WI38 (cell line): ENCODE data around the gene PLPPR5.
"Not testable (repeated sequence)": the region's sequence is repeated elsewhere in the genome, so short reads cannot be mapped to it uniquely, and the experiment has no call there.

Experiments used
- H3K4me3 ChIP-seq: 2 replicates; pipeline ENCODE4 v1.5.1; 2011; ENCODE audit warnings: low read depth, mild to moderate bottlenecking, control low read depth, low read length
- CTCF ChIP-seq: IDR thresholded peaks from 2 replicates; pipeline ENCODE4 v1.5.1; 2012; ENCODE audit warnings: low read depth, mild to moderate bottlenecking, control low read depth, low read length

Gene PLPPR5

GRCh38 chr1:98884864-98885263 lies 119.8 kb downstream of the PLPPR5 start:
- no peak overlapping the region for H3K4me3 ChIP-seq
- TF ChIP-seq CTCF, result no peak

- TF ChIP-seq CTCF, result no peak
- no peak overlapping the region for H3K4me3 ChIP-seq
Observed at GRCh38 chr1:98881901-98882300, 122.8 kb downstream of the PLPPR5 start.

GRCh38 chr1:98881234-98881633 lies 123.4 kb downstream of the PLPPR5 start:
- H3K4me3 ChIP-seq, result not testable (repeated sequence)

- TF ChIP-seq CTCF, result no peak
- no peak overlapping the region for H3K4me3 ChIP-seq
Observed at GRCh38 chr1:98874828-98875227, 129.8 kb downstream of the PLPPR5 start.

GRCh38 chr1:98870959-98871903 lies 133.4 kb downstream of the PLPPR5 start:
- H3K4me3 ChIP-seq, result no peak overlapping the region
- no peak for TF ChIP-seq CTCF

- no peak for TF ChIP-seq CTCF
- H3K4me3 ChIP-seq, result no peak overlapping the region
Observed at GRCh38 chr1:98865796-98866195, 138.9 kb downstream of the PLPPR5 start.

- no peak for TF ChIP-seq CTCF
- no peak overlapping the region for H3K4me3 ChIP-seq
Observed at GRCh38 chr1:98860329-98860728, 144.3 kb downstream of the PLPPR5 start.
